ENCODE data around the gene HDAC4.

HDAC4 gene

DNA sequence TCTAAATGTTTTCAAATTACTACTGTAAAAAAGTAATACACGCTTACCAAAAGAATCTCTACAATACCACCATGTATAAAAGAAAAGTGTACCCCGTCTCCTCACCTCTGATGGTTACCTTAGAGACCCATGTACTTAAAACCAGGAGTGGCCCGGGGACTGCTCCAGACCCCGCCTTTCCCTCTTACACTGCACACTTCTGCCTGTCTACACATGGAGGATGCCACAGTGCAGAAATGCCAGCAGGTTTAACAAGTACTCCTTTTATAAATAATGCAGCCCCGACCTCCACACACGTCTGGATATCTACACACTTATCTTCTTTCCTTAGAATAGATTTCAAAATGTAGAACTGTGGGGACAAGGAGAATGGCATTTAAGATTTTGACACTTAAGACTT is 5.3 kb downstream of the HDAC4 start:
- no peak for DNase-seq

DNA sequence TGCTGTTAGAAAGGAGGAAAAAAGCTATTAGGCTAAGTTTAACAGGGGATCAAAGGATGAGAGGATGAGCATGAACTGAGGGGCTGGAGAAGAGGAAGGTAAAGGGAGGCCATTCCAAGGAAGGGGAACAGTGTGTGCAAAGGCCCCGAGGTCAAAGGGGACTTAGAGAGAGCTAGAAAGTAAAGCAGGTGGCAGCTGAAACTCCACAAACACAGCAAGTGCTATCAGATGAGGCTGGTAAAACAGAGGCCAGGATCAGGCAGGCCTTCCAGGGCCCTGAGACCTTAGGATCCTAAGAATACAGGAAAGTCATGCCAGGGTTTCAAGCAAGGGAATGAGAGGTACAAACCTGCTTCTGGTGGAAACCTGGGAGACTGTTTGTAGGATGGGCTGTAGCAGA is 5.8 kb downstream of the HDAC4 start:
- no peak for DNase-seq

DNA sequence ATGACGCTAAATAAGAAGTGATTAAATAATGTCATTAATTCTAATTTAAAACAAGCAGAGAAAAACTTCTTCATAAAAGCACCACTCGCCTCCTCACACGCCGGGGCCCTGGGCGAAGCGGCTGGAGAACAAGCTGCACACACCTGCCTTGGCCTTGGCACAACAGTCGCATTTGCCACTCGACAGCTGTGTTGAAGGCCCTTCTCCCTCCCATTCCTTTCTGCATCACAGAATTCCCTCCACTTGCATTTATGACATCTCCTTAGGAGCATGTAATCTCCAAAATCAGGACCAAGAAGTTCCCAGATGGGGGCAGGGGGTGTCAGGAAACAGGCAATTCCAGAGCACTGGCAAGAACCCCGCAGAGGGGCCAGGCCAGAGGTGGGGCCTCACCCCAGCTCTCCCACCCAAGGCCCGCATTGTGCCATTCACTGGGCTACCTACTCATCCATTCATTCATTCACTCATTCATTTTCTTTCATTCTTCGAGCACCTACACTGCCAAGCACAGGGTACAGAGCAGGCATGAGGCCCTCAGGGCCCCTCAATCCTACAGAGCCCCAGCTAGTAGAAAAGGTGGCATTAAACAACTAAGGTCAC is 6.4 kb downstream of the HDAC4 start:
- DNase-seq, result no peak

DNA sequence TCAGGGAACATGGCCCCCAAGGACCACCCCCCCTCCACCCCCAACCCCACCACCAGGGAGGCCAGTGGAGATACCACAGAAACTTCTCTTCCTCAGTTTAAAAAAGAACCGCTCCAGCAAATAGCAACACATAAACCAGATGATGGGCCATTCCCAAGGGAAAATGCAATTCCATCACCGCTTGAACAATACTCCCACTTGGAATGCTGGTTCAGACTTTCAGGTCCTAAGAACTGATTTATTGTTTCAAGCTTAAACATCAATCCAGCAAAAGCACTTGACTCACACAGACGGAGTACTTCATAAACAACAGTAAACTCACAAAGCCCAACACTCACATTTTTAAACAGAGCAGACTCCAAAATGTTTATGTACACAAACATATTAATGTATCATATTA is 6.9 kb downstream of the HDAC4 start:
- DNase-seq, result no peak

DNA sequence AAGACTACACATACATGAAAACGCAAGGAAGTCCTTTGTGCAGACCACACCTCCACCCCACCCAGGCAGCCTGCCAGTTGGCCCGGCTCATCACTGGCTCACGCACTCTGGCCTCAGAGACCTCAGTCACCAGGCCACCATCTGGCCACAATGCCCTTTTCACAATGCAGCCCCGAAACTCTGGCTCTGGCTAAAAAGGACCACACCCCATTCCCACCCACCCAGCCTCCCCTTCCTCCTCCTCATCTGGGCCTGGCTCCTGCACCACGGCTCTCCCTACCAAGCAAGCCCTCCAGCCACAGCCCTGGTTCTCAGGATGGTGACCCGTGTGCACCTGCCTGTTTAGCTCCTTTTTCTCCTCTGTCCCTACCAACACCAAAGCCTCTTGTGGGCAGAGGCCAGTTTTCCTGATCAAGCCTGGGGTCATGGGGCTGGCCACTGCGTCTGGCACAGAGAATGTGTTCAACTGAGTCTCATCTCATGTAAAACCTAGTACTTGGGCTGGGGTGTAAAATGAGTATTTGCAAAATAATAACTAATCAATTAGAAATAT is 7.4 kb downstream of the HDAC4 start:
- no peak for DNase-seq

DNA sequence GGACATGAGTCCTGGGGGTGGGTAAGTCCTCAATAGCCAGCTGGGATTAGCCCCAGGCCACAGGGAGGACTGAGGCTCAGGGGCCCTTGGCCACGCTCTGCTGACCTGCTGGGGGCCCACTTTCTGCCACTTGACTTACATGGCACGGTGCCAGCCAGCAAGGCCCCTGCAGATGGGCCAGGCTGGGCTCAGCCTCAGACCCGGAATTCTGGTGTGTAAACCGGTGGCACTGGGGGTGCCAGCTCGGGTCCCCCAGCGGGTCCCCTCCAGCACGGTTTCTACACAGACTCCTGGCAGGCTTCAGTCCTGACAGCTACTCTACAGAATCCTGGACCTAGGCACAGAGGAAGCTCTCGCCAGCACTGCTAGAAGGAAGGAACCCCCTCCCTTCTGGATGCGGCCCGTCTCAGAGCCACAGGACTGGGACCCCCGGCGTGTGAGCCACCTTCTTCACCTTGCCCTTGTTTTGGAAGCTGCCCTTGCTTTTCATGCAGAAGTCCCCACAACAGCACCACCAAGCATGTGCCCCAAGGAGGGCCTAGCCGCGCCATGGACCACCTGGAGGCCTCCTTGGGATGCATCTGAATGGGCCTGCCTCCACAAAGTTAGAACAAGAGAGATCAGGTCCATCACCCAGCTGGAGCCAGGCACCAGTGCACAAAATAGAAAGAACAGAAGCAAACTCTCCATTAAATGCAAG is 8.0 kb downstream of the HDAC4 start:
- DNase-seq, result no peak

DNA sequence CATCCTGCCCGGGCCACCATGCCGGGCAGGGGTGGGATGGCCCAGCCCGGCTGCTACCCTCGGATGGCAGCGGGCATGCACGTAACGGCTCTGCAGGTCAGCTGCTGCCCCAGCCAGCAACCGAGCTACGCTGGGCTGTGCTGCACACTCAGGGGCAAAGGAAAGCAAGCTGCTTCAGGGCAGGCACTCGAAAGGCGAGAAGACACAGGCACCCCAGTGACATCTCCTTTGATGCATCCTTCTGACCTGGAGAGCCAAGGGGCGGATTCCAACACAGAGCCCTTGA is 8.8 kb downstream of the HDAC4 start:
- DNase-seq, result no peak

DNA sequence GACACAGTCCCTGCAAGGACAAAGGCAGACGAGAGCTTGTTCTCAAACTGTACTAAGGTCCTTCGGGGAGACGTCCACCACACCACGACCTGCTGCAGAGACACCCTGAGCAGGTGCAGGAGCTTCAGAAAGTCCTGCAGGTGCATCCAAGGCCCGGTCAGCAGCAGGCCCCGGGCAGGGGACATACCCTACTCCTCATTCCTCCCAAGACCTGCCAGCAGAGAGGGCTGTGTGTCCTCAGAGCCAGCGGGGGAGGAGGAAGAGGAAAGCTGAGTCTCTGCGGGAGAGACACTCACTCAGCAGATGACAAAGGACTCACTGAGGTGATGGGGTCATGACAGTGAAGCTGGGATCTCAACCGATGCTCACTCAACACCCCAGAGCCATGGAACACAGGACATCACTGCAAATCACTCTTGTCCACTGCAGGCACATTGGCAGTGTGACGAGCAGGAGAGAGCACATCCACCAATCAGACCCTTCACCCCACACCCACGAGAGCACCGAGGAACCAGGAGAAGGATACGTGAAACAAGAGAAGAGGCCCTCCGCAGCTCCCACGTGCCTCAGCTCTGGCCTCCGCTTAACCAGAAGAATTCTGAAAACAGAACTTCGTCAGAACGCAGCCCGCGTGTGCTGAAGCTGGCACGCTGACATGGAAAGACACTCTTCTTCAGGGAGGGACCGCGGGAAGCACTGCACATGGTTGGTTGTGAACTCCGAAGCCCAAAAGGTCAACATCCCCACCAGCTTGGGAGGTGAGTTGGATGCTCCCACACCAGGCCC is 9.3 kb downstream of the HDAC4 start:
- DNase-seq, result no peak

DNA sequence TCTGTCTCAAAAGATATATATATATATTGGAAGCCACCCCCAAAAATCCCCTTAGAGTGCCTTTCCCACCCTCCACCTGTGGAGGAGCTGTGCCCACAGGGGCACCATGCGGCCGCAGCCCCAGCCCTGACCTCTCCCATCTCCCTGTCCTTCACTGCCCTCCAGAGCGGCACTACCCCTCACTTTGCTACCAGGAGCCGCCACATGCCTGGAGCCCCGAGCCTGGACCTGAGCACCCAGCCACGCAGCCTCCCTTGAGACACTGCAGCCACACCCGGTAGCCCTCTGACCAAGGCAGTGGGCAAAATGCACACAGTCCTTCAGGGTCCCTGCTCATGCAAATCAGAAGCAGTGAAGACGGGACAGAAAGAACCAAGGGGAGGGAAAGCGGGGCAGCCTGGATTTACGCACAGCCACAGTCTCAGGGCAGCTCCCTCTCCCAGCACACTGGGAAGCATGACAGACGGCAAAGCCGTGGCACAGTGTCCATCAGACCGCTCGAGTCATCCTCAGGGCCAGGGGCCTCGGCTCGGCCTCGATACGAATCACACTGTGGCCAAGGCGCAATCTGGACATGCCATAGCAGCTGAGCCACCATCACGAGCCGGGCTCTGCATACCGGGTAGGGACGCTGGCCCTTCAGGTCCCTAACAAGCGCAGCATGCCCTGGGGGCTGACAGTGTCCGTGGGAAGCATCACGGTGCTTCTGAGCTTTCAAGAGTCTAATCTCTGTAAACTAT is 10.1 kb downstream of the HDAC4 start:
- no peak for DNase-seq

DNA sequence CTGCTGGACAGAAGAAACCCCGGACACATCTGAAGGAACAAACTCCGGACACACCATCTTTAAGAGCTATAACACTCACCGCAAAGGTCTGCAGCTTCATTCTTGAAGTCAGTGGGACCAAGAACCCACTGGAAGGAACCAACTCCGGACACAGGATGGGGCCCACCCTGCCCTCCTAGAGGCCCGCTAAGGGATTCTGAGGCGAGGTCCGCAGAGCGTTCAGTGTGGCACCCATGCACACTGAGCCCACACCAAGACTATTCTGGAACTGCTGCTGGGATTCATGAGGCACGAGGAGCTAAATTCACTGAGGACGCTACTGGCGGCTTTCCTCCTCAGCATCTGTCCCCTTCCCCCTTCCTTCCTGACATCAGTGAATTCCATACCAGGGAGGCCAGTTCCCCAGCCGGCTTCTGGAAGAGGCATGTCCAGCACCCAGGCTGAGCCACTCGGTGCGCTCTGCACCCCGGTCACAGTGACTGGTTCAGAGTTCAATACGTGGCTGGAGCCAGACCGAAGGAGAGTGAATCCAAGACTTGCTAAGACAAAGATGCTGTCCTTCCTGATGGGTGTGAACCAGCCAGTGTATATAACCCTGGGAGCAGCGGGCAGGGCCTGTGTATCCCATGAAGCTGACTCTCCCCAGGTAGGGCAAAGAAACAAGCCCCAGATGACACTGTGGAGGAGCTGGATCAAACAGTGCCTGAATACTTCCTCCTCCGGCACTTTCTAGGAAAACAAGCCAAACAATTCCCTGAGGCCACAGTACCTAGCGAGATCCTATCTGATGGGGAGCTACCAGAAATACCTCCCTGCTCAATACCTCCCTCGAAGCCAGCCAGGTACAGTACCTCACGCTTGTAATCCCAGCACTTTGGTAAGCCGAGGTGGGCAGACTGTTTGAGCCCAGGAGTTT is 11.1 kb downstream of the HDAC4 start:
- DNase-seq, result no peak

DNA sequence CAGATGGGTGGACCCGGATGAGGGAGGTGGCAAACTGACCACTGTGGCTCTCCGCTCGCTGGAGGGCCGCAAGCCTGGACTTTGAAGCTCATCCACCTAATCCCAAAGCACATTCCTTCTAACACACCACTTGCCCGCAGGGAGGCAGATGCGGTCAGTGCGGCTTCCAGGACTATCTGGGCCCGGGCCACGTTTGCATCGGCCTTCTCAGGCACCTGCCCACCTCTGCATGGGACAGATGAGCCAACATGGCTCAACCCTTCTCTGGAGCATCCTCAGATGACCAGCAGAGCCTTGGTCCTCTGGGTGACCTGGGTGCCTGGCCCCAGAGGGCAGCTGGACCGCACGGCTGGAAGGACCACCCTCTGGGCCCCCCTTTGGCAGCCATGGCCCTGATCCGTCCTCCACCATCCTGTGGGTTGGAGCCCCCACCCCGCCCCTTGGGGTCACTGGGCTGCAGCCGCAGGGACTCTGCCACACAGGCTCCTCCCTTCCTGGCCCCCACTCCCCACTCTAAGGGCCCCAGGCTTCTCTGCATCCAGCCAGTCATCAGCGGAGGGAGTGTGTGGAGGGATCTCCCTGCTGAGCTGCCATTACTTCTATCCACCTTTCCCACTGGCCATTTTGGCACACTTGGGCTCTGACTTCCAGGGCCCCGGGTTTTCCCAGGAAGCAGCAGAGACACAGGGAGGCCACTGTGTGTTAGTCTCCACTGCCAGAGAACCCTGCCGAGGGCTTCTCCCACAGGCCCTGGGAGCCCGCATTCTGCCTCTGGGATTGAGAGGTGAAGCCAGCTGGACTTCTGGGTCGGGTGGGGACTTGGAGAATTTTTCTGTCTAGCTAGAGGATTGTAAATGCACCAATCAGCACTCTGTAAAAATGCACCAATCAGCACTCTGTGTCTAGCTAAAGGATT is 12.3 kb downstream of the HDAC4 start:
- no peak for DNase-seq

DNA sequence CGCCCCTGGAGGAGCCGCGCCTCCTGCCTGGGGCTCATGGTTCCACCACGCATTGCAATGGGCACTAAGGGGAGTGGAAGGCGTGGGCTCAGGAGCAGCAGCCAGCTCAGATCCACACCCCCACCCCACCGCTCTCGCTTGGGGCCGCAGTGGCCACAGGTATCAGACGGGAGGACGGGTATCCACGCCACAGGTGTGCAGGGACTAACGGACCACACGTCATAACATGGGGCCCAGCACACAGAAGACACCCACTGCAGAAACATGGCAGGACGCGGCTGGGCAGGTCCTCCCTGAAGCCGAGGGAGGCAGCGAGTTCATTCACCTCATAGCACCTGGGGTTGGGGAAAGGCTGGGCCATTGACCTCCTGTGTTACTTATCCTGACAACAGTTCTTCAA is 13.0 kb downstream of the HDAC4 start:
- no peak for DNase-seq

DNA sequence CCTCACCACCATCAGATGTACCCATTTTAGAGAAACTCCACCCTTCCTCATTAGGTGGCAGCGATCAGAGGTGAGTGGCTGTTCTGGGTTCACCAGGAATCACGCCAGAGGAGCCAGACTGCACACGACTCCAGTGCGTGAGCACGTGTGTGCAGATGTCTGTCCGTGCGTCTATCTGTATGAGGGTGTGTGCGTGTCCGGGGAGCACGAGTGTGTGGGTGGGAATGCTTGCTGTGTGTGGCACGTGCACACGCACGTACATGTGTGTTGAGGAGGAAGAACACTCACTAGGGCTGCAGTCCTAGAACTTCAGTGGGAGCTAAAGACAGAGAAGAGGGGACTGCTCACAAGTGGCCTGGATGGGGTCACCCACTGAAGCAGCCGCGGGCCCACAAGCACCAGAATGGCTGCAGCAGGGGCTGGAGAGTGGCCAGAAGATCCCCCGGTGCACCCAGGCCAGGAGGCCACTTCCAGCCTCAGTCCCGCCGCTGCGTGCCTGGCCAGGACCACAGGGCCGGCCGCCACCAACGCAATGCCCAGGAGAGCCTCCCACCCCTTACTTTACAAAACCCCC is 13.9 kb downstream of the HDAC4 start:
- no peak for DNase-seq

DNA sequence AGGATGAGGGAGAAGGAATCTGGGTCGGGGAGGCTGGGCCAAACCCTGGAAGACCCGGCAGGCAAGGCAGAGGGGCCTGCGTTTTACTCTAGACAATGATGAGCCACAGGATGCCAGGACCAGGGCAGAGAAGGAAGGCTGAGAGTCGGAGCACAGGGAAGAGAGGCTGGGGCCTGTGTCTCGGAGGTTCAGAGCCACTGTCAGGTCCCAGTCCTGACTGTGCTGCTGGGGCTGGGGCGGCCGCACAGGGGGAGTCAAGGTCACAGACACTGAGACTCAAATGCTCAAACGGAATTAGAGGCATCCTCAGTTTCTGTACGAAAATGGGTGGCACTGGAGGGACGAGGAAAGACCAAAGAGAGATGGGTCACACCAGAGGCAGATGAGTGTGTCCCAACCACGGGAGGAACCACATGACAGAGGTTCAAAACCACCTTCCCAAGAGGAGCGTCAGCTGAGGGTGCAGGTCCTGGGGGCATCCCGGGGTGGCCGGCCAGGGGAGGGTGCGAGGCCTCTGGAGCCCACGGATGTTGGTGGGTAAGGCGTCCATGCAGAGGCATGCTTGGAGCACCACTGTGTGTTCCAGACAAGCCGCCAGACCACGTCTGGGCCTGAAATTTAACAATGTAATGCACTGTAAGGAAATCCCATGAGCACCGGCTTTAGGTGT is 14.7 kb downstream of the HDAC4 start:
- DNase-seq, result no peak

DNA sequence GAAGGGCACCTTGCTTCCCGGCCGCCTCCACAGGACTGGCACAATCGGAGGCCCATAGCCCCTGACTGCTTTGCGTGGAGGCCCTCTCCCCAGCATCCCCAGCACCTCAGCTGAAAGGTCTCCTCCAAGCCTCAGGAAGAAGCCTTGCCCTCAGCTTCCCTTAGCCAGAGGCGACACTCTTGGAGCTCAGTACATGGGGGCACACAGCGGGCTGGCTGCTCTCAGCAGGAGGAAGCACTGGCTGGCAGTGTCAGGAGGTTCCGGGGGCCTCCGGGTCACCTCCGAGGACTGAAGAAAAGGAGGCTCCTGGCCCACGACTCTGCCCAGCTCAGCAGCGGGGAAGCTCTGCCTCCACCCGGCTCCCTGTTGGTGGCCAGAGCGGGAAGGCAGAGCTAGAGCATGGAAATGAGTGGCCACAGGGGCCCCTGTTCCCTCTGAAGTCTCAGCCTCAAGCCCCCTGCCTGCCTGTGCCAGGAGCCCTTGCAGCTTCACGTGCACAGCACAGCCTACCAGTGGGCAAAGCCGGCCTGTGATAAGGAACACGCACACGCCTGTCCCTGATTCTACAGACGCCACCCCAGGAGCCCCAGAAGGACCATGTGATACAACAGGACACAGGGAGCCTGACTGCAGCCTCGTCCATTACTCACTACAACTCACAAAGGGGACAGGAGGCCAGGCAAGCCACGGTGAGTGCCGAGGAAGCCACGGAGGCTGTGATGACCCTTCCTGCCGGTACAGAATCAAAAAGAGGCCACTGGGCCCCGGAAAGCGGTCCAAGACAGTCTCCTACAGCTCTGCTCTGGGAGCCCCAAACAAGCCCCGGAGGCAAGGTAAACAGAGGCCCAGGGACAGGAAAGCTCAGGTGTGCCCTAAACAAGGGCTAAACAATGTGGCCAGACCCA is 15.5 kb downstream of the HDAC4 start:
- DNase-seq, result no peak

DNA sequence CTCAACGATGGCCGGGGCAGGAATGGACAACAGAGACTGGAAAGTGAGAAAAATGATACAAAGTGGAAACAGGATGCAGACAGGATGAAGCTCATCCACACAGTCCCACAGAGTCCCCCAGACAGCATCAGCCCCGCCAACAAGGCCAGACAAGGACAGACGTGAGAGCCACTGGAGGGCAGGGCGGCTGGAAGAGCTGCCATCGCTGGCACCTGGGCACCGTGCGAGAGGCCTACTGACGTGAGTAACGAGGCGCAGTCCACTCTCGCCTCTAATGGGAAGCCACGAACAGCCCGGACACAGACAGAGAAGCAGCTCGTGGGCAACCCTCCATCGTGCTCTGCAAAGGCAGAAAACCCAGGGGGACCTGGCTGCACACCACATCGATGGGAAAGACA is 17.1 kb downstream of the HDAC4 start:
- DNase-seq, result no peak

DNA sequence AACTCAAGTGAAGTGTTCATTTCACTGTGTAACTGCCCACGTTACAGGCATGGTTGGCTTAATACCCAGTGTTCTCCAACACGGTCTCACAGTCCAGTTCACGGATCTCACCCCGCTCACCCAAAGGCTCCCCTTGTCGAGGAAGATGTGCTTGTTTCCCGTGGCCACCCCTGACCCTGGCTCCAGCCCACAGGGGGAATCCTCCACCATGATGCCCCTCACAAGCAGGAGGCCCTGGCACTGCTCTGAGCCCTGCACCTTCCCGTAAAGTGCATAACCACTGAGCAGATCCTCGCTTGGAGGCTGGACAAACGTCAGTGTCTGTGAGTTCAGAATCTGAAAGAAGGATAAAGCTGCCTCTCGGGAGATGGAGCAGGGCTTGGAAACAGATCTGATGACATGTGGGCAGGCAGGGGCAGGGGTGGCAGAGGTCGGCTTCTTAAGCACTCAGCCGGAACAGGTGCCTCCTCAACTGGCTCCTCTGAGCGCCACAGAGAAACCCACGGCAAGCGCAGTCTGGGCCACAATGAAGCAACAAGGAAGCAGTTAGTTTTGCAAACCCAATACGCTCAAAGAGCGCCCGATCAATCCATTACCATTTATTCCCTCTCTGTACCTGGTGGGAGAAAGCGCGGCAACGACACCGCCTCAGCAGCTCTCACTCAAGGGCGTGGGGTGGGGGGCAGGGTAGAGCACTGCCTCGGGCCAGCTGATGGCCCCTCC is 17.6 kb downstream of the HDAC4 start:
- DNase-seq, result no peak

DNA sequence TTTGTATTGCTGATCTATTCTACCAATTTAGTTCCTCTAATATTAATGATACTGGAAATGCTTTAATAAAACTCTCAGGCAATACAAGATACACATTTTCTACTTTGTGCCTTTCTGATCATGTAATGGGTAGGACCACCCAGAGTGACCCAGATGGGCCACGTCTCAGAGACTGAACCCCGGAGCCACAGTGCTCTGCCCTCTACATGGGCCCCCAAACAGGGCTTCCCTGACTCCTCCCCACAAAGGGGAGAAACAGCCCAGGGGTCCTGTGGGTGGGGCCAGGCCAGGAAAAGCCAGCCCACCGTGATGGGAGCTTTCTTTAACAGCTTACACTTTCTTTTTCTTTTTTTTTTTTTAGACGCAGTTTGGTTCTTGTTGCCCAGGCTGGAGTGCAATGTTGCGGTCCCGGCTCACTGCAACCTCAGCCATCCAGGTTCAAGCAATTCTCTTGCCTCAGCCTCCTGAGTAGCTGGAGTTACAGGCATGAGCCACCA is 18.4 kb downstream of the HDAC4 start:
- DNase-seq, result no peak

All from activated CD8-positive, alpha-beta memory T cell treated with anti-CD3 and anti-CD28 coated beads, Interleukin-2, amount 50 U/mL, for 48 hours (primary cell).